Activated effector memory CD4-positive, alpha-beta T cell treated with anti-CD3 and anti-CD28 coated beads, Interleukin-2, amount 50 U/mL, for 16 hours (primary cell): Measurements from ENCODE around the gene PASK.

Source experiments
- DNase-seq: peaks from one replicate; pipeline ENCODE4 v3.0.0-alpha.2; 2020

PASK gene

GRCh38 chr2:241179899-241180298 lies 30.6 kb upstream of the PASK start:
- no peak for DNase-seq

GRCh38 chr2:241178961-241179360 lies 29.7 kb upstream of the PASK start:
- DNase-seq: no peak

- DNase-seq: no peak
These were observed 28.5 kb upstream of the PASK start for GRCh38 chr2:241177526-241178334.

GRCh38 chr2:241173557-241173956 lies 24.3 kb upstream of the PASK start:
- DNase-seq: no peak

GRCh38 chr2:241168366-241168765 lies 19.1 kb upstream of the PASK start:
- no peak for DNase-seq

GRCh38 chr2:241163601-241164118 lies 14.4 kb upstream of the PASK start:
- no peak for DNase-seq

GRCh38 chr2:241161646-241162281 lies 12.5 kb upstream of the PASK start:
- no peak for DNase-seq

GRCh38 chr2:241160318-241160717 lies 11.0 kb upstream of the PASK start:
- no peak for DNase-seq

- DNase-seq: no peak
These were observed 9.8 kb upstream of the PASK start for GRCh38 chr2:241159116-241159515.

- DNase-seq: no peak
These were observed 9.3 kb upstream of the PASK start for GRCh38 chr2:241158546-241158900.

- no peak for DNase-seq
These were observed 8.7 kb upstream of the PASK start for GRCh38 chr2:241157841-241158545.

- no peak for DNase-seq
These were observed 7.7 kb upstream of the PASK start for GRCh38 chr2:241156971-241157441.

GRCh38 chr2:241155936-241156335 lies 6.7 kb upstream of the PASK start:
- no peak for DNase-seq

- DNase-seq: no peak
These were observed 5.6 kb upstream of the PASK start for GRCh38 chr2:241154915-241155314.

- no peak for DNase-seq
These were observed 4.3 kb upstream of the PASK start for GRCh38 chr2:241153616-241154015.

- DNase-seq: no peak
These were observed 2.8 kb upstream of the PASK start for GRCh38 chr2:241151934-241152660.

- DNase-seq: no peak
These were observed 1.6 kb upstream of the PASK start for GRCh38 chr2:241150660-241151530.

GRCh38 chr2:241149925-241150659 lies 820 bp upstream of the PASK start, which contains the start of gene PPP1R7:
PPP1R7 (plus strand) TSS chr2:241150467; CDS start chr2:241150496, 29 bp downstream.
- peak; percentile 99 for DNase-seq

GRCh38 chr2:241149675-241149924 lies 328 bp upstream of the PASK start:
- no peak for DNase-seq

GRCh38 chr2:241148239-241148638 lies 1.0 kb downstream of the PASK start:
- no peak for DNase-seq

GRCh38 chr2:241147336-241147735 lies 1.9 kb downstream of the PASK start:
- no peak for DNase-seq
